ENCODE data around the gene NISCH.

GRCh38 chr3:52532838-52533622, 77.6 kb downstream of the NISCH start:
- no peak for TF ChIP-seq ATF6 (CRISPR knock-in tag; IDR thresholded peaks at IDR 0.05)
- no peak for TF ChIP-seq CTCF (IDR thresholded peaks at IDR 0.05)
- no peak for TF ChIP-seq AR (CRISPR knock-in tag; IDR thresholded peaks at IDR 0.05)
- peak; percentile 59 for TF ChIP-seq ZNF423 (CRISPR knock-in tag; IDR thresholded peaks at IDR 0.05)
- TF ChIP-seq FOXJ3 (CRISPR knock-in tag; IDR thresholded peaks at IDR 0.05; ENCODE audit: borderline replicate concordance), result no peak
- TF ChIP-seq MAX (CRISPR knock-in tag; IDR thresholded peaks at IDR 0.05), result no peak; the same call in 1 of the 2 replicates
- TF ChIP-seq TEAD1 (CRISPR knock-in tag; IDR thresholded peaks at IDR 0.05), result no peak
- TF ChIP-seq SOX15 (CRISPR knock-in tag; IDR thresholded peaks at IDR 0.05), result no peak
